ENCODE data around the gene DDN.
A peak's percentile ranks its signal among the peaks of the same experiment; 100 is the strongest.

The DDN gene

GRCh38 chr12:48972952-48973483, 26.2 kb downstream of the DDN start:
- no peak overlapping the region for H4K8ac ChIP-seq (ENCODE audit: low read depth, low read length)
- no peak overlapping the region for H3K18ac ChIP-seq (ENCODE audit: low read length)
- H2BK12ac ChIP-seq (ENCODE audit: low read length) = no peak overlapping the region
- H3K14ac ChIP-seq (ENCODE audit: low read length) = peak overlapping the region; percentile 42
- H2BK120ac ChIP-seq (ENCODE audit: low read depth, low read length) = no peak overlapping the region
- H4K91ac ChIP-seq (ENCODE audit: low read depth, low read length, poor library complexity) = no peak overlapping the region
- DNase-seq (ENCODE audit: low spot score) = no peak
- no CpG with 5 or more reads among the region's 3 CpGs for WGBS, 2 donors (ENCODE audit: extremely low coverage in 2 of 2, insufficient read length in 2 of 2, insufficient replicate concordance in 1 of 2)
- no peaks in the 10 kb centered on the region for H3K36me3 ChIP-seq (replicated peaks in 1 of 2; ENCODE audit: control insufficient read depth in 2 of 2, insufficient read depth in 2 of 2, low read length in 2 of 2)
- H3K9ac ChIP-seq (ENCODE audit: low read depth, low read length, poor library complexity) = peak overlapping the region; percentile 66
- no peak overlapping the region for H2BK5ac ChIP-seq (ENCODE audit: low read length)
- H2AK5ac ChIP-seq (ENCODE audit: low read depth, low read length) = no peak overlapping the region
- no peaks in the 10 kb centered on the region for H3K79me1 ChIP-seq (ENCODE audit: low read depth, low read length)
- H3K4ac ChIP-seq (ENCODE audit: low read length) = no peak overlapping the region
- H3K27ac ChIP-seq (replicated peaks; ENCODE audit: low read length) = no peak overlapping the region
- H3K9me3 ChIP-seq (replicated peaks in 1 of 2; ENCODE audit: control insufficient read depth in 2 of 2, insufficient read depth in 1 of 2, low read depth in 1 of 2, low read length in 2 of 2) = peaks cover 3 to 4% of the 10 kb centered on the region in 2 donors
- H3K4me3 ChIP-seq (ENCODE audit: low read length in 2 of 2) = no peak overlapping the region
- H2BK15ac ChIP-seq (ENCODE audit: low read length) = no peak overlapping the region
- H3K23ac ChIP-seq (ENCODE audit: low read depth, low read length, poor library complexity) = peak overlapping the region; percentile 34
- peaks cover 9 to 18% of the 10 kb centered on the region in 2 donors for H3K4me1 ChIP-seq (ENCODE audit: control insufficient read depth in 2 of 2, insufficient read depth in 1 of 2, low read depth in 1 of 2, low read length in 2 of 2)
- peaks cover 54 to 99% (median 99%) of the 10 kb centered on the region in 3 experiments for H3K27me3 ChIP-seq (ENCODE audit: control insufficient read depth in 3 of 3, insufficient read depth in 3 of 3, low read depth in 1 of 3, low read length in 3 of 3)
- H3K4me2 ChIP-seq (ENCODE audit: insufficient read depth, low read length, poor library complexity, severe bottlenecking) = no peak overlapping the region
- no peak overlapping the region for H2AFZ ChIP-seq (ENCODE audit: low read length)

GRCh38 chr12:48972213-48972951, 26.8 kb downstream of the DDN start:
- Histone ChIP-seq H3K4me1 (ENCODE audit: control insufficient read depth in 2 of 2, insufficient read depth in 1 of 2, low read depth in 1 of 2, low read length in 2 of 2) (peaks cover 9 to 17% of the 10 kb centered on the region in 2 donors), H4K8ac (ENCODE audit: low read depth, low read length) (no peak overlapping the region), H2BK15ac (ENCODE audit: low read length) (no peak overlapping the region), H2BK5ac (ENCODE audit: low read length) (no peak overlapping the region), H3K9me3 (replicated peaks in 1 of 2; ENCODE audit: control insufficient read depth in 2 of 2, insufficient read depth in 1 of 2, low read depth in 1 of 2, low read length in 2 of 2) (peaks cover 3 to 4% of the 10 kb centered on the region in 2 donors), H3K79me1 (ENCODE audit: low read depth, low read length) (no peaks in the 10 kb centered on the region), H2BK12ac (ENCODE audit: low read length) (no peak overlapping the region), H3K4ac (ENCODE audit: low read length) (no peak overlapping the region), H2AK5ac (ENCODE audit: low read depth, low read length) (peak overlapping the region; percentile 5), H3K14ac (ENCODE audit: low read length) (peak overlapping the region; percentile 42), H3K27ac (replicated peaks; ENCODE audit: low read length) (no peak overlapping the region), H4K91ac (ENCODE audit: low read depth, low read length, poor library complexity) (no peak overlapping the region), H3K36me3 (replicated peaks in 1 of 2; ENCODE audit: control insufficient read depth in 2 of 2, insufficient read depth in 2 of 2, low read length in 2 of 2) (no peaks in the 10 kb centered on the region), H3K4me3 (ENCODE audit: low read length in 2 of 2) (no peak overlapping the region), H2AFZ (ENCODE audit: low read length) (no peak overlapping the region), H3K4me2 (ENCODE audit: insufficient read depth, low read length, poor library complexity, severe bottlenecking) (no peak overlapping the region), H2BK120ac (ENCODE audit: low read depth, low read length) (no peak overlapping the region), H3K9ac (ENCODE audit: low read depth, low read length, poor library complexity) (peak overlapping the region; percentile 66), H3K27me3 (ENCODE audit: control insufficient read depth in 3 of 3, insufficient read depth in 3 of 3, low read depth in 1 of 3, low read length in 3 of 3) (peaks cover 49 to 99% (median 98%) of the 10 kb centered on the region in 3 experiments), H3K23ac (ENCODE audit: low read depth, low read length, poor library complexity) (peak overlapping the region; percentile 34), H3K18ac (ENCODE audit: low read length) (peak overlapping the region; percentile 52)
- no peak for DNase-seq (ENCODE audit: low spot score)
- WGBS, 2 donors (ENCODE audit: extremely low coverage in 2 of 2, insufficient read length in 2 of 2, insufficient replicate concordance in 1 of 2) = no CpG with 5 or more reads among the region's 23 CpGs

GRCh38 chr12:48970702-48971334, 28.4 kb downstream of the DDN start:
- Histone ChIP-seq H2BK5ac (ENCODE audit: low read length) (no peak overlapping the region), H3K4me3 (ENCODE audit: low read length in 2 of 2) (peak overlapping the region in 1 of 2 donors; percentile 42), H2AK5ac (ENCODE audit: low read depth, low read length) (no peak overlapping the region), H3K4ac (ENCODE audit: low read length) (no peak overlapping the region), H3K4me1 (ENCODE audit: control insufficient read depth in 2 of 2, insufficient read depth in 1 of 2, low read depth in 1 of 2, low read length in 2 of 2) (peaks cover 9 to 15% of the 10 kb centered on the region in 2 donors), H2AFZ (ENCODE audit: low read length) (peak overlapping the region; percentile 89), H3K36me3 (replicated peaks in 1 of 2; ENCODE audit: control insufficient read depth in 2 of 2, insufficient read depth in 2 of 2, low read length in 2 of 2) (no peaks in the 10 kb centered on the region), H3K18ac (ENCODE audit: low read length) (no peak overlapping the region), H3K9me3 (replicated peaks in 1 of 2; ENCODE audit: control insufficient read depth in 2 of 2, insufficient read depth in 1 of 2, low read depth in 1 of 2, low read length in 2 of 2) (peaks cover 1 to 3% of the 10 kb centered on the region in 2 donors), H4K91ac (ENCODE audit: low read depth, low read length, poor library complexity) (no peak overlapping the region), H3K79me1 (ENCODE audit: low read depth, low read length) (no peaks in the 10 kb centered on the region), H3K27ac (replicated peaks; ENCODE audit: low read length) (no peak overlapping the region), H3K4me2 (ENCODE audit: insufficient read depth, low read length, poor library complexity, severe bottlenecking) (no peak overlapping the region), H3K9ac (ENCODE audit: low read depth, low read length, poor library complexity) (no peak overlapping the region), H2BK120ac (ENCODE audit: low read depth, low read length) (no peak overlapping the region), H4K8ac (ENCODE audit: low read depth, low read length) (no peak overlapping the region), H3K27me3 (ENCODE audit: control insufficient read depth in 3 of 3, insufficient read depth in 3 of 3, low read depth in 1 of 3, low read length in 3 of 3) (peaks cover 44 to 94% (median 93%) of the 10 kb centered on the region in 3 experiments), H2BK12ac (ENCODE audit: low read length) (no peak overlapping the region), H3K23ac (ENCODE audit: low read depth, low read length, poor library complexity) (peak overlapping the region; percentile 57), H2BK15ac (ENCODE audit: low read length) (no peak overlapping the region), H3K14ac (ENCODE audit: low read length) (no peak overlapping the region)
- no CpG with 5 or more reads among the region's 10 CpGs for WGBS, 2 donors (ENCODE audit: extremely low coverage in 2 of 2, insufficient read length in 2 of 2, insufficient replicate concordance in 1 of 2)
- no peak for DNase-seq (ENCODE audit: low spot score)

Data from neuronal stem cell (in vitro differentiated cells).